Prostate gland (tissue), 2 donors: ENCODE results near the gene EEA1.

Source experiments
- CTCF ChIP-seq, 4 experiments: fragments of 200-600 bp in 2 of 4; fragments of 450-650 bp in 2 of 4; sonication (generic) in 2 of 4; IDR thresholded peaks; 1 replicate in 3 of 4; 2 replicates in 1 of 4; pipeline ENCODE4 v1.5.1; 2016 to 2019; ENCODE audit warnings: antibody characterized with exemption in 4 of 4, mild to moderate bottlenecking in 2 of 4, moderate library complexity in 2 of 4
- POLR2A ChIP-seq: fragments of 450-650 bp; IDR thresholded peaks from one replicate; pipeline ENCODE4 v1.6.1; 2016; ENCODE audit warnings: antibody characterized with exemption, mild to moderate bottlenecking
- POLR2AphosphoS5 ChIP-seq: sonication (generic); formaldehyde crosslinking; IDR thresholded peaks from one replicate; pipeline ENCODE4 v1.6.1; 2017; ENCODE audit warnings: antibody characterized with exemption

- TF ChIP-seq CTCF (IDR thresholded peaks at IDR 0.05) (no peak), POLR2A (no peak), POLR2AphosphoS5 (no peak)
Measured at GRCh38 chr12:92721656-92722055, 207.4 kb downstream of the EEA1 start.
